Hematopoietic multipotent progenitor cell (in vitro differentiated cells): ENCODE measurements around the gene ADAM8. TPM values are rescaled to one million over a fixed set of nuclear protein-coding genes. Genes with fewer than 3 reads are reported as not detected.
A peak's percentile ranks its signal among the peaks of the same experiment; 100 is the strongest.
"Not testable (repeated sequence)": the region's sequence is repeated elsewhere in the genome, so short reads cannot be mapped to it uniquely, and the experiment has no call there.

Source experiments
- DNase-seq, 3 donors: peaks; one replicate each; pipeline ENCODE4 v3.0.0-alpha.2; 2011 to 2015; ENCODE audit warnings: low read depth in 2 of 3, low spot score in 2 of 3
- total RNA-seq: library from RNA; depleted of rRNA; stranded (reverse); fragments of >200 nt; gene quantifications from one replicate; pipeline ENCODE4 v1.2.3, GENCODE V29; 2012

The ADAM8 gene
- 146 TPM for total RNA-seq

GRCh38 chr10:133276435-133277201, at the start of gene ADAM8:
Gene ADAM8, minus strand, starts transcription at chr10:133276868. Its CDS starts 51 bp downstream, at chr10:133276817.
- peak in 2 of 3 donors; percentile 40 to 55 for DNase-seq

- no peak for DNase-seq
Measured at GRCh38 chr10:133326223-133326551, 49.5 kb upstream of the ADAM8 start.

GRCh38 chr10:133325440-133326222, 49.0 kb upstream of the ADAM8 start:
- no peak for DNase-seq

GRCh38 chr10:133324857-133325260, 48.2 kb upstream of the ADAM8 start:
- DNase-seq = no peak

GRCh38 chr10:133324198-133324792, 47.6 kb upstream of the ADAM8 start:
- peak in 2 of 3 donors; percentile 44 to 48 for DNase-seq

GRCh38 chr10:133322064-133322709, 45.5 kb upstream of the ADAM8 start:
- not testable (repeated sequence) for DNase-seq

GRCh38 chr10:133320852-133321422, 44.3 kb upstream of the ADAM8 start:
- not testable (repeated sequence) for DNase-seq

GRCh38 chr10:133318494-133319127, 41.9 kb upstream of the ADAM8 start:
- DNase-seq = peak; percentile 50 to 76 (median 75)

GRCh38 chr10:133316732-133317131, 40.1 kb upstream of the ADAM8 start:
- DNase-seq = no peak

- DNase-seq = no peak
Measured at GRCh38 chr10:133316266-133316665, 39.6 kb upstream of the ADAM8 start.

- DNase-seq = peak in 1 of 3 donors; percentile 36
Measured at GRCh38 chr10:133315847-133316246, 39.2 kb upstream of the ADAM8 start.

GRCh38 chr10:133314911-133315310, 38.2 kb upstream of the ADAM8 start:
- DNase-seq = no peak

- no peak for DNase-seq
Measured at GRCh38 chr10:133313192-133313591, 36.5 kb upstream of the ADAM8 start.

- no peak for DNase-seq
Measured at GRCh38 chr10:133312769-133313145, 36.1 kb upstream of the ADAM8 start.

GRCh38 chr10:133312016-133312768, 35.5 kb upstream of the ADAM8 start:
- DNase-seq = no peak

GRCh38 chr10:133311570-133311969, 34.9 kb upstream of the ADAM8 start:
- DNase-seq = no peak

- DNase-seq = no peak
Measured at GRCh38 chr10:133310789-133311188, 34.1 kb upstream of the ADAM8 start.

- no peak for DNase-seq
Measured at GRCh38 chr10:133310399-133310755, 33.7 kb upstream of the ADAM8 start.

GRCh38 chr10:133309720-133310398, 33.2 kb upstream of the ADAM8 start:
- no peak for DNase-seq
